Measurements from ENCODE around the gene SMIM38.

GRCh38 chr11:69198891-69199582, 43.3 kb downstream of the SMIM38 start:
- TF ChIP-seq POLR2A (IDR thresholded peaks at IDR 0.05): no peak
- TF ChIP-seq CTCF (IDR thresholded peaks at IDR 0.05): no peak
